ENCODE measurements around the gene SCAI.
"Not testable (repeated sequence)": the region's sequence is repeated elsewhere in the genome, so short reads cannot be mapped to it uniquely, and the experiment has no call there.

SCAI gene

DNA sequence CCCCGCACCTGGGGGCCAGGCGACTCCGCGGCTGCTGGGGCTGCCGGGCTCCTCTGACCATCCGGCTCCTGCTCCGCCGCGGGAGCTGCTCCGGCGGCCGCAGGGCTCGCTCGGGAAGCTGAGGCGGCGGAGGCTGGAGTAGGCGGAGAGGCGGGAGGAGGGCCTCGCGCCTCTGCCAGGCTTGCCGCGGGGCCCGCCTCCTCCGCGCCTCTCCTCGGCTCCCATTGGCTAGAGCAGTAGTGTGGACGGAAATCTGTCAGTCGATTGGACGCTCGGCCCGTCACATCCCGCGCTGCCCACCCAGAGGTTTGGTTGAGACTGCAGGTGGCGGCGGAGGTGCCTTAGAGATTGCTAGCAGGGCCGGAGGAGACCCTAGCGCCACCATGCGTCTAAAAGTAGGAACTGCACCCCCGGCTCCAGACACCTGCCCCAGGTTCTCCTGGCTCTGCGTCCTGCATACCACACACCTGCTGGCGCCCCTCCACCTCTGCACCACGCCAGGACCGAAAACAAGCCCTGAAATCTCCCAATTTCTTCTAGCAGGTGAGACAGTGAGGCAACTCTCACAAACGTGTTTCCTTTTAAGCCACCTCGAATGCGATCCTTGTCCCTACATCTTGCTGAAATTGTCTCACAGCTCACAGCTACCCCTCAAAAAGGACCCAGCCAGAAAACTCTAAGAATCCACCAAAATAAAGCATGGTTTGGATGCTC is at the start of gene SCAI:
Gene SCAI (minus strand): TSS at position 152 of the 714 bp plus-strand sequence. CDS start 91 bp downstream, at position 61.
- Mint-ChIP-seq H3K4me1 (ENCODE audit: low read depth) (peaks cover 32% of the 10 kb centered on the region), H3K27me3 (ENCODE audit: low read depth) (no peaks in the 10 kb centered on the region), H3K4me3 (peak within 1 kb of the TSS; percentile 100), H3K36me3 (ENCODE audit: low read depth) (peaks cover 10% of the 10 kb centered on the region), H3K9me3 (no peaks in the 10 kb centered on the region), H3K27ac (peak within 1 kb of the TSS; percentile 91)

DNA sequence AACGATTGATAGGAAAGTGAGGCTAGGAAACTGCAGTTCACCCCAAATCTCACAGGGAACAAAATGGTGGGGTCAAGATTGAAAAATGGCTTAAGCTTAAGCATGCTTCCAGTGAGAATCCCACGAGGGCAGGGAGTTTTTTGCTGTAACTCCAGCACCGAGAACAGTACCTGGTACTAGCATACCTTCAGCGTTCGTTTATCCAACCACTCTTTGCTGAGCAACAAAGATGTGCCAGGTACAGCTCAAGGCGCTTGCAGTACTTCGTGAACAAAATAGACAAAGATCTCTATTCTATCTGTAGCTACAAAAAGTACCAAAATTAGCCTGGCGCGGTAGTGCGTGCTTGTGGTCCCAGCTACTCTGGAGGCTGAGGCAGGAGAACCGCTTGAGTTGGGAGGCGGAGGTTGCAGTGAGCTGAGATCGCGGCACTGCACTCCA is 47.1 kb upstream of the SCAI start:
- H3K27ac Mint-ChIP-seq = peak overlapping the region; percentile 90
- H3K4me1 Mint-ChIP-seq (ENCODE audit: low read depth) = peaks cover 36% of the 10 kb centered on the region
- H3K36me3 Mint-ChIP-seq (ENCODE audit: low read depth) = no peaks in the 10 kb centered on the region
- peak overlapping the region; percentile 91 for H3K4me3 Mint-ChIP-seq
- H3K9me3 Mint-ChIP-seq = no peaks in the 10 kb centered on the region
- no peaks in the 10 kb centered on the region for H3K27me3 Mint-ChIP-seq (ENCODE audit: low read depth)

DNA sequence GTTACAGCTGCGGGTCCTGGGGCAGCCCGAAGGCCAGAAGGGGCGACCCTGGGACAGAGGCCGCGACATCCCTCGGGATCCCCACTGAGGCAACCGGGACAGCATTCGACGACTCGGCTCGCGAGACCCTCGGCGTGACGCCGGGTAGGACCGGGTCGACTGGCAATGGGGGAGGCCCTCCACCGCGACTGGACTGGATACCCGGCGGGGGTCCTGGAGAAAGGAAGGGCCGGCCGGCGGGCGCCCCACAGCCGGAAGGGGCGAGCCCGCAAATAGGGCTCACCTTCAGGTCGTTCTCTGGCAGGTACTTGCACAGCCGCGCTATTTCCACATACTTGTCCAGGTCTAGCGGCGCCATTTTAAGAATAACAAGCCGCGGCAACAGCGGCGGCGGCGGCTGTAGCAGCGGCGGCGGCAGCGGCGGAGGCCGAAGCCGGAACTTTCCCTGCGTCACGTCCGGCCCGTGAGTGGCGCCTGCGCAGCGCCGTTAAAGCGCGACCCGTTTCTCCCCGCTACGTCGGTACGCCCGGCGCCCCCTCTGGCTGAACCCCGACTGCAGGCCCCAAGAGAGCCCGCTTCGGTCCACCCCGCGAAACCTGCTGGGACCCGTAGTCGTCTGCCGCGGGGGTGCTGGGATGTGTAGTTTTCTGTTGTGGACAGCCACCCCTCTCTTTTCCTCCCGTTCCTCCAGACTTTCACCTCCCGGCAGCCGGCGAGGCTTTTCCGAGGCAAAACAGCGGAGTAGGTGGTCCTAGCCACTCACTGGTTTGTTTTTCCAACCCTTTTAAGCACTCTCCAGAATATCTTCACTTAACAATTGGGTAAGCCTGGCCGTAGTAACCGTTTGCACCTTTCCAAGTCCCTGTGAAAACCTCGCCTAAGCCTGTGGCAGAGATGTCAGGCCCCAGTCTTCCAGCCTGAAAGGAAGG is 46.3 kb upstream of the SCAI start, which contains the start of gene PPP6C:
Gene PPP6C (minus strand): TSS at position 443 of the 929 bp plus-strand sequence. CDS start 85 bp downstream, at position 358.
- peak within 1 kb of the TSS; percentile 90 for H3K27ac Mint-ChIP-seq
- H3K36me3 Mint-ChIP-seq (ENCODE audit: low read depth) = no peaks in the 10 kb centered on the region
- H3K27me3 Mint-ChIP-seq (ENCODE audit: low read depth) = no peaks in the 10 kb centered on the region
- peaks cover 29% of the 10 kb centered on the region for H3K4me1 Mint-ChIP-seq (ENCODE audit: low read depth)
- H3K4me3 Mint-ChIP-seq = peak within 1 kb of the TSS; percentile 91
- no peaks in the 10 kb centered on the region for H3K9me3 Mint-ChIP-seq

DNA sequence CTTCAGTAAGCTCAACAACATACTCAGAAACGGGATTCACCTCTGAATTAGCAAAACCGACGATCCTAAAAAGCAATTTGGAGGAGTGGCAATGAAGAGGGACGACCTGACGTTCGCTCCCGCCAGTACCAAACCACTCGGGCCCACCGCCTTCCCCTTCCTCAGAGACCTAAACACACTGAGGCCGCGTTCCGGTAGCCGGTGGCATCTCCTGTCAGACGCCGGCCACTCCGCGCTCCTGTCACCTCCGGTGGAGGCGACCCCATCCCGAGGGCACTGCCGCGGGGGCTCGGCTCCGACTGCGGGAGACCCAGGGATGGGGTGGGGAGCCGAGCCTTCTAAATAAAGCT is 45.7 kb upstream of the SCAI start:
- H3K9me3 Mint-ChIP-seq = no peaks in the 10 kb centered on the region
- H3K4me3 Mint-ChIP-seq = peak overlapping the region; percentile 91
- H3K4me1 Mint-ChIP-seq (ENCODE audit: low read depth) = peaks cover 25% of the 10 kb centered on the region
- H3K27ac Mint-ChIP-seq = peak overlapping the region; percentile 74
- H3K36me3 Mint-ChIP-seq (ENCODE audit: low read depth) = peaks cover 2% of the 10 kb centered on the region
- H3K27me3 Mint-ChIP-seq (ENCODE audit: low read depth) = no peaks in the 10 kb centered on the region

DNA sequence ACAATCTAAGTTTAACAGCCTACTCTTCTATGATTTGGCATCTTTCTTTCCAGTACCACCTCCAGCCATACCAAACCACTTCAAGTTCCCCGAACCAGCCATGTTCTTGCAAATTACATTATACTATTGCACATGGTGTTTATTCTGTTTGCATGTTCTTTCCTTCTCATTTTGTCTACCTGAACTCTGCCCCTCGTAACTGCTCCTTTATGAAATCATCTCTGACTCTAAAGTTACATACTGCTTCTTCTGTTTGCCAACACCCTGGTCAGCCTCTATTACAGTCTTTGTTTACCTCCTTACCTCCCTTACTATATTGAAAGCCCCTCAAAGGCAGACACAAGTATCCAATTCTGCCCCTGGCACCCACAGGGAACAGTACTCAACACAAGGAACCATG is 40.2 kb upstream of the SCAI start:
- peaks cover 10% of the 10 kb centered on the region for H3K36me3 Mint-ChIP-seq (ENCODE audit: low read depth)
- H3K9me3 Mint-ChIP-seq = no peaks in the 10 kb centered on the region
- H3K27ac Mint-ChIP-seq = no peak overlapping the region
- H3K4me3 Mint-ChIP-seq = no peak overlapping the region
- H3K27me3 Mint-ChIP-seq (ENCODE audit: low read depth) = no peaks in the 10 kb centered on the region
- peaks cover 24% of the 10 kb centered on the region for H3K4me1 Mint-ChIP-seq (ENCODE audit: low read depth)

DNA sequence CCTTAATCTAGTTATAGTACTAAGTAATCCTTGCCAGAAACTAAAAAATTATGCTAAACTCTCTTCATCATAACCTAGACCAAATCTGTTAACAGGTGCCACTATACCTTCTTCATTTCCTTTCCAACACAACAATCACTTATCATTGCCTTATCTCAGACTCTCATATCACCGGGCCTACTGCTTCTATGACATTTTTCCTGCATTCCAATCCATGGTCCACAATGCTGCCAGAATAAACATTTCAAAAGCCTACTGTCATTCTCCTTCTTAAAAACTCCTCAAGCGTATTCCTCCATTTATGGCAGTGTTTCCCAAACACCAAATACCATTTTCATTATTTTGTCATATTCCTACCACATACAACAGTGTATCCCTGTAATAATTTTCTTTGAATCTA is 39.7 kb upstream of the SCAI start:
- H3K27ac Mint-ChIP-seq = no peak overlapping the region
- H3K36me3 Mint-ChIP-seq (ENCODE audit: low read depth) = peaks cover 10% of the 10 kb centered on the region
- H3K27me3 Mint-ChIP-seq (ENCODE audit: low read depth) = no peaks in the 10 kb centered on the region
- no peak overlapping the region for H3K4me3 Mint-ChIP-seq
- H3K4me1 Mint-ChIP-seq (ENCODE audit: low read depth) = peaks cover 26% of the 10 kb centered on the region
- no peaks in the 10 kb centered on the region for H3K9me3 Mint-ChIP-seq

DNA sequence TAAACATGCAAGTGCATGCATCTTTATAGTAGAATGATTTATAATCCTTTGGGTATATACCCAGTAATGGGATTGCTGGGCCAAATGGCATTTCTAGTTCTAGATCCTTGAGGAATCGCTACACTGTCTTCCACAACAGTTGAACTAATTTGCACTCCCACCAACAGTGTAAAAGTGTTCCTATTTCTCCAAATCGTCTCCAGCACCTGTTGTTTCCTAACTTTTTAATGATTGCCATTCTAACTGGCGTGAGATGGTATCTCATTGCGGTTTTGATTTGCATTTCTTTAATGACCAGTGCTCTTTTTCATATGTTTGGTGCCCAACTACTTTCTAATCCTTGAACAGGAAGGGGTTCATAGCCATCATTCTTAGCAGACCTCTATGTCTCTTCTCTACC is 38.4 kb upstream of the SCAI start:
- H3K27ac Mint-ChIP-seq; H3K9me3 Mint-ChIP-seq; H3K4me3 Mint-ChIP-seq; H3K27me3 Mint-ChIP-seq (ENCODE audit: low read depth): not testable (repeated sequence)
- H3K4me1 Mint-ChIP-seq (ENCODE audit: low read depth) = peaks cover 22% of the 10 kb centered on the region
- H3K36me3 Mint-ChIP-seq (ENCODE audit: low read depth) = peaks cover 10% of the 10 kb centered on the region

DNA sequence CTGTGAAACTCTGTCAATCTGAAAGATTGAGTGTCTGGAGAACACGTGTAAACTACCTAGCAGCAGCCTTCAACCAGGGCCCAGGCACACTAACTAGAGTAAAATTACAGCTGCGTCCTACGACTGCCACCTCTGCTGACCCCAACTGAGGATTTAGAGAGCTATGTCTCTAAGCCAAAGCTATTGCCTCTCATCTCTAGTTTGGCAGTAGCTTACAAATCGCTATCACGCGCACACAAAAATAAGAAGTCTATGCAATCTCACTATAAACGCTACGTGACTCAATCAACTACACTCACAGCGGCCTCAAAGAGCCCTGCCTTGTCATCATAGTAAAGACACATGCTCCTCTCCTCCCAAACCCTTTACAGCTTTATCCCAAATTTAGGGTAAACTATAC is 37.5 kb upstream of the SCAI start:
- Mint-ChIP-seq H3K36me3 (ENCODE audit: low read depth) (peaks cover 10% of the 10 kb centered on the region), H3K9me3 (no peaks in the 10 kb centered on the region), H3K27me3 (ENCODE audit: low read depth) (no peaks in the 10 kb centered on the region), H3K27ac (no peak overlapping the region), H3K4me1 (ENCODE audit: low read depth) (peaks cover 24% of the 10 kb centered on the region), H3K4me3 (no peak overlapping the region)

DNA sequence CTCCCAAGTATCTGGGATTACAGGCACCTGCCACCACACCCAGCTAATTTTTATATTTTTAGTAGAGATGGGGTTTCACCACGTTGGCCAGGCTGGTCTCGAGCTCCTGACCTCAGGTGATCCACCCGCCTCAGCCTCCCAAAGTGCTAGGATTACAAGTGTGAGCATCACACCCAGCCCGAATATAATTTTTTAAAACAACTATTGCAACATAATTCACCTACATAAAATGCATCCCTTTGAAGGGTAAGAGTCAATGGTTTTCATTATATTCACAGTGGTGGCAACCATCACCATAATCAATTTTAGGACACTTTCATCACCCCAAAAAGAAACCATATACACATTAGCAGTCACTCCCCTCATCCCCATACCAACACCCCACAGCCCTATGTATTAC is 36.4 kb upstream of the SCAI start:
- not testable (repeated sequence) for H3K27ac Mint-ChIP-seq; H3K4me3 Mint-ChIP-seq; H3K9me3 Mint-ChIP-seq; H3K27me3 Mint-ChIP-seq (ENCODE audit: low read depth)
- H3K36me3 Mint-ChIP-seq (ENCODE audit: low read depth) = peaks cover 10% of the 10 kb centered on the region
- H3K4me1 Mint-ChIP-seq (ENCODE audit: low read depth) = peaks cover 25% of the 10 kb centered on the region

DNA sequence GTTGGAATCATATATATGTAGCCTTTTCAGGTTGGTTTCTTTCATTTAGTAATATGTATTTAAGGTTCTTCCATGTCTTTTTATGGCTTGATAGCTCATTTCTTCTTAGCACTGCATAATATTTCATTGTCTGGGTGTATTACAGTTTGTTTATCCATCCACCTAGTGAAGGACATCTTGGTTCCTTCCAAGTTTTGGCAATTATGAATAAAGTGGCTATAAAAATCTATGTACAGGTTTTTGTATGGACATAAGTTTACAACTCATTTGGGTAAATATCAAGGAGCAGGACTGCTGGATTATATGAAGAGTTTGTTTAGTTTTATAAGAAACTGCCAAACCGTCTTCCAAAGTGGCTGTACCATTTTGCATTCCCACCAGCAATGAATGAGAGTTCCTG is 34.6 kb upstream of the SCAI start:
- peaks cover 19% of the 10 kb centered on the region for H3K4me1 Mint-ChIP-seq (ENCODE audit: low read depth)
- no peak overlapping the region for H3K27ac Mint-ChIP-seq

DNA sequence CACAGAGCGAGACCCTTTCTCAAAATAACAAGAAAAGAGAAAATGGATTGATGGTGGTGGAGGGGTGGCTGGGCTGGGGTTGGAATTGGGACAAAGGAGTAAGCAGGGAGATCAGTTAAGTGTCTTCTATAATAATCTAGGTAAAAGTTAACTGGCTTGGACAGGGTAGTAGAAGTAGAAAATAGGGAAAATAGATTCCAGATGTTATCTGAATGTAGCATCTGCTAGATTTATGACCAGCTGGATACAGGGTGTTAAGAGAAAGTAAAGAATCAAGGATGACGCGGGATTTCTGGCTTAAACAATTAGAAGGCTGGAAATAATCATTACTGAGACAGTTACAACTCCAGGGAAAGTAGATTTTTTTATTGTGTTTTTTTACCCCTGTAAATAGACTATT is 33.3 kb upstream of the SCAI start:
- Mint-ChIP-seq H3K27ac (no peak overlapping the region), H3K36me3 (ENCODE audit: low read depth) (peaks cover 2% of the 10 kb centered on the region), H3K4me3 (no peak overlapping the region), H3K9me3 (no peaks in the 10 kb centered on the region), H3K4me1 (ENCODE audit: low read depth) (peaks cover 22% of the 10 kb centered on the region), H3K27me3 (ENCODE audit: low read depth) (no peaks in the 10 kb centered on the region)

More for the DNA sequence above, 34.6 kb upstream of the SCAI start:
- Mint-ChIP-seq H3K27me3 (ENCODE audit: low read depth) (no peaks in the 10 kb centered on the region), H3K4me3 (no peak overlapping the region), H3K9me3 (no peaks in the 10 kb centered on the region), H3K36me3 (ENCODE audit: low read depth) (peaks cover 2% of the 10 kb centered on the region)

DNA sequence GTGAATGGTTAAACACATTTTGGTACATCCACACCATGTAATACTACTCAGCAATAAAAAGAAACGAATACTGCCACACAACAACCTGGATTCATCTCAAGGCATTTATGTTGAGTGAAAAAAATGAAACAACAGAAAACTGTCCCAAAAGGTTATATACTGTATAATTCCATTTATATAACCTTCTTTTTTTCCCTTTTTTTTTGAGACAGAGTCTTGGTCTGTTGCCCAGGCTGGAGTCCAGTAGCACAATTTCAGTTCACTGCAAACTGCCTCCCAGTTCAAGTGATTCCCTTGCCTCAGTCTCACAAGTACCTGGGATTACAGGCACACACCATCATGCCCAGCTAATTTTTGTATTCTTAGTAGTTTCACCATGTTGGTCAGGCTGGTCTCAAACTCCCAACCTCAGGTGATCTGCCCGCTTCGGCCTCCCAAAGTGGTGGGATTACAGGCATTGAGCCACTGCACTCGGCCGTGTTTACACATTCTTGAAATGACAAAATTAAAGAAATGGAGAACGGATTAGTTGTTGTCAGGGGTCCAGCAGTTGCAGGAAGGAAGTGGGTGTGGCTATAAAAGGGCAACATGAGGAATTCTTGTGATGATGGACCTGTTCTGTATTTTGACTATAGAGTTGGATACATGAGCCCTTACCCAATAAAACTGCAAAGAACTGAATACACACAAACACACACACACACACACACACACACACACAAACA is 28.9 kb upstream of the SCAI start:
- H3K27ac Mint-ChIP-seq = peak overlapping the region; percentile 22
- H3K4me3 Mint-ChIP-seq = no peak overlapping the region
- peaks cover 10% of the 10 kb centered on the region for H3K4me1 Mint-ChIP-seq (ENCODE audit: low read depth)
- H3K36me3 Mint-ChIP-seq (ENCODE audit: low read depth) = peaks cover 14% of the 10 kb centered on the region
- no peaks in the 10 kb centered on the region for H3K27me3 Mint-ChIP-seq (ENCODE audit: low read depth)
- no peaks in the 10 kb centered on the region for H3K9me3 Mint-ChIP-seq

DNA sequence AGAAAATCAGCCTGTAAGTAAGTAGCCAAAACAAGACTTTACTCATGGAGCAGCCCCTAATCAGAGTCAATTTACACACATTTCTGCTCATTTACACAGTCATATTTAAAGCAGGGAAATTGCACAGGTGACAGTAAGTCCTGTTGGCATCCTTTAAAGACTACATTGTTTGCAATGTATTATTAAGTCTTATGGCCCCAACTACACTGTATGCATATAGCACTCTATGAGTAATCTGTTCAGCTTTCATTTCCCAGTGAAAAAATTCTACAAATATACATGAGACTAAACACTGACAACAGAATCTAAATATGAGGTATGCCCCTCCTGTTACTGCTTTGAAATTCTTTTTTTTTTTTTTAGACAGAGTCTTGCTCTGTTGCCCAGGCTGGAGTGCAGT is 26.6 kb upstream of the SCAI start:
- H3K36me3 Mint-ChIP-seq (ENCODE audit: low read depth) = peaks cover 14% of the 10 kb centered on the region
- no peaks in the 10 kb centered on the region for H3K9me3 Mint-ChIP-seq

DNA sequence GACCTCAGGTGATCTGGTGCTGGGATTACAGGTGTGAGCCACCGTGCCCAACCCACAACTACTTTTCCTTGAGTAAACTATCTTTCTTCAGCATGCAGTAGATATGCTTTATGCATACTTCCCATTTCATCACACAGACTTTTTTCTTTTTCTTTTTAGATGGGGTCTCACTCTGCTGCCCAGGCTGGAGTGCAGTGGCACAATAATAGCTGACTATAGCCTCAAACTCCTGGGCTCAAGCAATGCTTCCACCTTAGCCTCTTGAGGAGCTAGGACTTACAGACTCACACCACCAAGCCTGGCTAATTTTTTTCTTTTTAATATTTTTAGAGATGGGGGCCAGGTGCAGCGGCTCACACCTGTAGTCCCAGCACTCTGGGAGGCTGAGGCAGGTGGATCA is 23.4 kb upstream of the SCAI start:
- Mint-ChIP-seq H3K27ac (no peak overlapping the region), H3K27me3 (ENCODE audit: low read depth) (no peaks in the 10 kb centered on the region), H3K4me1 (ENCODE audit: low read depth) (no peaks in the 10 kb centered on the region), H3K4me3 (no peak overlapping the region), H3K9me3 (no peaks in the 10 kb centered on the region), H3K36me3 (ENCODE audit: low read depth) (peaks cover 12% of the 10 kb centered on the region)

More for the DNA sequence above, 26.6 kb upstream of the SCAI start:
- no peaks in the 10 kb centered on the region for H3K27me3 Mint-ChIP-seq (ENCODE audit: low read depth)
- peaks cover 5% of the 10 kb centered on the region for H3K4me1 Mint-ChIP-seq (ENCODE audit: low read depth)
- no peak overlapping the region for H3K27ac Mint-ChIP-seq
- no peak overlapping the region for H3K4me3 Mint-ChIP-seq

All from T-helper 1 cell treated with Interleukin-12 subunit alpha and Interleukin-12 subunit beta and Interleukin-4 antibody, amounts not matched to agents 30 μg/mL and 1 μg/mL, for 36 hours (primary cell).